OCI-LY1 (cell line): ENCODE measurements around the gene TMEM235.
A peak's percentile ranks its signal among the peaks of the same experiment; 100 is the strongest.

Experiments
- H2AFZ ChIP-seq: fragments of 200-600 bp; sonication (generic), shearing (Covaris generic); 2 replicates; pipeline ENCODE4 v1.6.0; 2014; ENCODE audit warnings: antibody characterized with exemption, mild to moderate bottlenecking, low read length
- H3F3A ChIP-seq: fragments of 200-600 bp; sonication (generic), shearing (Covaris generic); 2 replicates; pipeline ENCODE4 v1.6.0; 2014; ENCODE audit warnings: mild to moderate bottlenecking, antibody characterized with exemption, low read length, moderate library complexity; ENCODE audit not compliant: insufficient read depth
- H3K27ac ChIP-seq: fragments of 200-600 bp; sonication (generic); 2 replicates; pipeline ENCODE4 v1.5.1; 2014; ENCODE audit warnings: low read length, mixed run types, mild to moderate bottlenecking, low read depth; ENCODE audit not compliant: poor library complexity, severe bottlenecking
- H3K27me3 ChIP-seq: fragments of 200-600 bp; sonication (generic); 2 replicates; pipeline ENCODE4 v1.6.0; 2014; ENCODE audit warnings: antibody characterized with exemption, mild to moderate bottlenecking, low read length, moderate library complexity; ENCODE audit not compliant: insufficient read depth
- H3K36me3 ChIP-seq: fragments of 200-600 bp; sonication (generic); 2 replicates; pipeline ENCODE4 v1.6.1; 2014; ENCODE audit warnings: mild to moderate bottlenecking, antibody characterized with exemption, low read length, moderate library complexity, mixed read lengths; ENCODE audit not compliant: insufficient read depth
- H3K4me1 ChIP-seq: fragments of 200-600 bp; sonication (generic); 2 replicates; pipeline ENCODE4 v1.5.1; 2014; ENCODE audit warnings: mild to moderate bottlenecking, low read length, moderate library complexity; ENCODE audit not compliant: insufficient read depth, severe bottlenecking
- H3K4me2 ChIP-seq: fragments of 200-600 bp; sonication (generic), shearing (Covaris generic); 2 replicates; pipeline ENCODE4 v1.6.1; 2014; ENCODE audit warnings: low read length
- H3K4me3 ChIP-seq: fragments of 200-600 bp; sonication (generic); 2 replicates; pipeline ENCODE4 v1.5.1; 2014; ENCODE audit warnings: low read length, low read depth, mild to moderate bottlenecking, mixed read lengths; ENCODE audit not compliant: poor library complexity, severe bottlenecking
- H3K79me2 ChIP-seq: fragments of 200-600 bp; shearing (Covaris generic); 2 replicates; pipeline ENCODE4 v1.6.1; 2016; ENCODE audit warnings: mixed run types, low read length, mixed read lengths; ENCODE audit not compliant: insufficient read depth
- H3K9ac ChIP-seq: fragments of 200-600 bp; sonication (generic), shearing (Covaris generic); 2 replicates; pipeline ENCODE4 v1.6.1; 2014; ENCODE audit warnings: mild to moderate bottlenecking, low read length, mixed read lengths
- H3K9me2 ChIP-seq: fragments of 200-600 bp; sonication (generic), shearing (Covaris generic); 2 replicates; pipeline ENCODE4 v1.6.1; 2014; ENCODE audit warnings: low read depth, mild to moderate bottlenecking, low read length, mixed read lengths
- H3K9me3 ChIP-seq: fragments of 200-600 bp; shearing (Covaris generic); 2 replicates; pipeline ENCODE4 v1.6.1; 2014; ENCODE audit warnings: low read length, mixed read lengths
- H4K20me1 ChIP-seq: fragments of 200-600 bp; sonication (generic), shearing (Covaris generic); 2 replicates; pipeline ENCODE4 v1.6.0; 2016; ENCODE audit warnings: mild to moderate bottlenecking, low read length; ENCODE audit not compliant: insufficient read depth
- CTCF ChIP-seq: fragments of 200-600 bp; sonication (generic), shearing (Covaris generic); IDR thresholded peaks from 2 replicates; pipeline ENCODE4 v1.5.1; 2017; ENCODE audit warnings: mild to moderate bottlenecking, antibody characterized with exemption, low read length, moderate library complexity, mixed read lengths
- EZH2 ChIP-seq: fragments of 200-600 bp; sonication (generic), shearing (Covaris generic); IDR thresholded peaks from 2 replicates; pipeline ENCODE4 v1.8.0; 2017; ENCODE audit warnings: borderline replicate concordance, mixed run types, mild to moderate bottlenecking, antibody characterized with exemption, low read length, moderate library complexity, mixed read lengths

TMEM235 gene

GRCh38 chr17:78253946-78254672, 22.7 kb downstream of the TMEM235 start:
- no peaks in the 10 kb centered on the region for H4K20me1 ChIP-seq
- TF ChIP-seq CTCF = no peak
- no peak for TF ChIP-seq EZH2
- no peaks in the 10 kb centered on the region for H3K9me2 ChIP-seq
- peak overlapping the region; percentile 70 for H3K9ac ChIP-seq
- H2AFZ ChIP-seq = 0 out of 2 replicates have a peak overlapping the region, but pooled peaks have one; percentile 15
- H3K27me3 ChIP-seq = peaks cover 12% of the 10 kb centered on the region; the same call in 1 of the 2 replicates
- peak overlapping the region; percentile 66 for H3K4me2 ChIP-seq
- H3F3A ChIP-seq = no peaks in the 10 kb centered on the region
- no peaks in the 10 kb centered on the region for H3K9me3 ChIP-seq
- no peaks in the 10 kb centered on the region for H3K79me2 ChIP-seq
- H3K27ac ChIP-seq = peak overlapping the region; percentile 31
- no peaks in the 10 kb centered on the region for H3K36me3 ChIP-seq
- peak overlapping the region; percentile 71 for H3K4me3 ChIP-seq
- peaks cover 40% of the 10 kb centered on the region for H3K4me1 ChIP-seq

GRCh38 chr17:78255029-78255656, 23.7 kb downstream of the TMEM235 start:
- no peaks in the 10 kb centered on the region for H3K9me2 ChIP-seq
- no peaks in the 10 kb centered on the region for H3K79me2 ChIP-seq
- peaks cover 37% of the 10 kb centered on the region for H3K4me1 ChIP-seq
- no peaks in the 10 kb centered on the region for H3K36me3 ChIP-seq
- TF ChIP-seq EZH2 (no peak), CTCF (no peak)
- H3K4me2 ChIP-seq = no peak overlapping the region
- no peak overlapping the region for H3K4me3 ChIP-seq
- no peaks in the 10 kb centered on the region for H4K20me1 ChIP-seq
- H3K9ac ChIP-seq = no peak overlapping the region
- H3F3A ChIP-seq = no peaks in the 10 kb centered on the region
- no peak overlapping the region for H3K27ac ChIP-seq
- H3K9me3 ChIP-seq = no peaks in the 10 kb centered on the region
- no peak overlapping the region for H2AFZ ChIP-seq
- H3K27me3 ChIP-seq = peaks cover 12% of the 10 kb centered on the region; the same call in 1 of the 2 replicates

- no peaks in the 10 kb centered on the region for H4K20me1 ChIP-seq
- peaks cover 29% of the 10 kb centered on the region for H3K4me1 ChIP-seq
- no peak overlapping the region for H3K27ac ChIP-seq
- no peaks in the 10 kb centered on the region for H3K9me2 ChIP-seq
- no peaks in the 10 kb centered on the region for H3K36me3 ChIP-seq
- no peak overlapping the region for H3K4me3 ChIP-seq
- H3K9me3 ChIP-seq = no peaks in the 10 kb centered on the region
- H3K27me3 ChIP-seq = peaks cover 12% of the 10 kb centered on the region; the same call in 1 of the 2 replicates
- TF ChIP-seq CTCF (no peak), EZH2 (no peak)
- H3K4me2 ChIP-seq = no peak overlapping the region
- no peak overlapping the region for H3K9ac ChIP-seq
- H3K79me2 ChIP-seq = no peaks in the 10 kb centered on the region
- H3F3A ChIP-seq = no peaks in the 10 kb centered on the region
- H2AFZ ChIP-seq = no peak overlapping the region
Observed at GRCh38 chr17:78255953-78256706, 24.7 kb downstream of the TMEM235 start.
